HEK293 (cell line): ENCODE data around the gene HOTAIR.

Experiments used
- CTCF ChIA-PET: fragments of 350-600 bp; formaldehyde crosslinking; extraction: SDS; loops from one replicate; lab custom pipeline; 2021; ENCODE audit warnings: antibody characterized with exemption; lab: Yijun Ruan, JAX
- POLR2A ChIA-PET: fragments of 300-600 bp; formaldehyde crosslinking; extraction: SDS; loops from one replicate; lab custom pipeline; 2020; ENCODE audit warnings: antibody characterized with exemption, inconsistent platforms; lab: Yijun Ruan, JAX
- H3K27ac ChIP-seq: fragments of 200-500 bp; sonication (Bioruptor generic); 2 replicates; pipeline ENCODE4 v1.5.1; 2014; ENCODE audit warnings: low read depth, low read length, control low read depth, inconsistent platforms; ENCODE audit errors: extremely low read depth
- H3K36me3 ChIP-seq, 2 experiments: fragments of 200-500 bp in 1 of 2; sonication (Bioruptor generic) in 1 of 2; 1 replicate in 1 of 2; 2 replicates in 1 of 2; pipeline ENCODE4 v1.5.1; 2014 to 2017; ENCODE audit warnings: inconsistent platforms in 2 of 2, low read length in 2 of 2; ENCODE audit not compliant: control insufficient read depth in 2 of 2, insufficient read depth in 1 of 2
- H3K4me1 ChIP-seq: fragments of 200-500 bp; sonication (Bioruptor generic); 2 replicates; pipeline ENCODE4 v1.5.1; 2014; ENCODE audit warnings: mild to moderate bottlenecking, low read length, inconsistent platforms; ENCODE audit not compliant: control insufficient read depth, insufficient read depth
- H3K4me3 ChIP-seq: 2 replicates; pipeline ENCODE4 v1.5.1; 2011; ENCODE audit warnings: low read depth, mild to moderate bottlenecking, control low read depth, low read length, moderate library complexity
- H3K9me3 ChIP-seq: fragments of 200-500 bp; sonication (Bioruptor generic); 2 replicates; pipeline ENCODE4 v1.5.1; 2014; ENCODE audit warnings: low read depth, low read length, inconsistent platforms; ENCODE audit not compliant: control insufficient read depth, insufficient read depth
- BCL11A ChIP-seq: fragments of 450-650 bp; formaldehyde crosslinking; IDR thresholded peaks from 2 replicates; pipeline ENCODE4 v1.5.1; 2016; ENCODE audit warnings: low read depth, missing biosample characterization, missing genetic modification characterization
- GLIS1 ChIP-seq: fragments of 450-650 bp; formaldehyde crosslinking; IDR thresholded peaks from 2 replicates; pipeline ENCODE4 v1.5.1; 2016; ENCODE audit warnings: missing biosample characterization, missing genetic modification characterization
- INSM2 ChIP-seq: fragments of 450-650 bp; formaldehyde crosslinking; IDR thresholded peaks from 2 replicates; pipeline ENCODE4 v1.5.1; 2016; ENCODE audit warnings: missing biosample characterization, missing genetic modification characterization
- MZF1 ChIP-seq: fragments of 450-650 bp; formaldehyde crosslinking; IDR thresholded peaks from 2 replicates; pipeline ENCODE4 v1.5.1; 2017; ENCODE audit warnings: missing biosample characterization, missing genetic modification characterization, borderline replicate concordance
- PRDM6 ChIP-seq: fragments of 450-650 bp; formaldehyde crosslinking; IDR thresholded peaks from 2 replicates; pipeline ENCODE4 v1.5.1; 2017; ENCODE audit warnings: missing biosample characterization, missing genetic modification characterization
- SP3 ChIP-seq: fragments of 450-650 bp; formaldehyde crosslinking; IDR thresholded peaks from 2 replicates; pipeline ENCODE4 v1.5.1; 2016; ENCODE audit warnings: missing biosample characterization, missing genetic modification characterization
- SP7 ChIP-seq: fragments of 450-650 bp; formaldehyde crosslinking; IDR thresholded peaks from 2 replicates; pipeline ENCODE4 v1.5.1; 2016; ENCODE audit warnings: missing biosample characterization, missing genetic modification characterization
- YY2 ChIP-seq: fragments of 450-650 bp; formaldehyde crosslinking; IDR thresholded peaks from 2 replicates; pipeline ENCODE4 v1.5.1; 2016; ENCODE audit warnings: missing biosample characterization, missing genetic modification characterization
- ZBTB44 ChIP-seq: fragments of 450-650 bp; IDR thresholded peaks from 2 replicates; pipeline ENCODE4 v1.5.1; 2018; ENCODE audit warnings: missing biosample characterization, mild to moderate bottlenecking, missing genetic modification characterization
- ZFP37 ChIP-seq: fragments of 450-650 bp; formaldehyde crosslinking; IDR thresholded peaks from 2 replicates; pipeline ENCODE4 v1.5.1; 2016; ENCODE audit warnings: missing biosample characterization, missing genetic modification characterization
- ZNF10 ChIP-seq: fragments of 450-650 bp; formaldehyde crosslinking; IDR thresholded peaks from 2 replicates; pipeline ENCODE4 v1.5.1; 2017; ENCODE audit warnings: missing biosample characterization, missing genetic modification characterization
- ZNF2 ChIP-seq: fragments of 450-650 bp; formaldehyde crosslinking; IDR thresholded peaks from 2 replicates; pipeline ENCODE4 v1.5.1; 2016; ENCODE audit warnings: missing biosample characterization, missing genetic modification characterization
- ZNF266 ChIP-seq: fragments of 450-650 bp; formaldehyde crosslinking; IDR thresholded peaks from 2 replicates; pipeline ENCODE4 v1.5.1; 2016; ENCODE audit warnings: missing biosample characterization, missing genetic modification characterization, low read depth
- ZNF302 ChIP-seq: fragments of 450-650 bp; formaldehyde crosslinking; IDR thresholded peaks from 2 replicates; pipeline ENCODE4 v1.5.1; 2016; ENCODE audit warnings: missing biosample characterization, missing genetic modification characterization, low read depth
- ZNF335 ChIP-seq: fragments of 450-650 bp; formaldehyde crosslinking; conservative IDR thresholded peaks from 2 replicates; pipeline ENCODE4 v1.5.1; 2016; ENCODE audit warnings: missing biosample characterization, missing genetic modification characterization
- ZNF366 ChIP-seq: fragments of 450-650 bp; formaldehyde crosslinking; conservative IDR thresholded peaks from 2 replicates; pipeline ENCODE4 v1.5.1; 2016; ENCODE audit warnings: missing biosample characterization, missing genetic modification characterization
- ZNF398 ChIP-seq: fragments of 450-650 bp; formaldehyde crosslinking; IDR thresholded peaks from 2 replicates; pipeline ENCODE4 v1.5.1; 2017; ENCODE audit warnings: missing biosample characterization, missing genetic modification characterization
- ZNF416 ChIP-seq: fragments of 450-650 bp; formaldehyde crosslinking; IDR thresholded peaks from 2 replicates; pipeline ENCODE4 v1.5.1; 2016; ENCODE audit warnings: missing biosample characterization, missing genetic modification characterization
- ZNF449 ChIP-seq: fragments of 450-650 bp; formaldehyde crosslinking; IDR thresholded peaks from 2 replicates; pipeline ENCODE4 v1.5.1; 2017; ENCODE audit warnings: missing biosample characterization, mild to moderate bottlenecking, missing genetic modification characterization, moderate library complexity
- ZNF596 ChIP-seq: fragments of 450-650 bp; IDR thresholded peaks from 2 replicates; pipeline ENCODE4 v1.5.0; 2018; ENCODE audit warnings: missing biosample characterization, mild to moderate bottlenecking, missing genetic modification characterization, moderate library complexity
- ZNF658 ChIP-seq: fragments of 450-650 bp; formaldehyde crosslinking; IDR thresholded peaks from 2 replicates; pipeline ENCODE4; 2016; ENCODE audit warnings: missing biosample characterization, missing genetic modification characterization
- ZNF791 ChIP-seq: fragments of 450-650 bp; formaldehyde crosslinking; IDR thresholded peaks from 2 replicates; pipeline ENCODE4 v1.5.1; 2016; ENCODE audit warnings: missing biosample characterization, missing genetic modification characterization
- TF ChIP-seq, protein P1 (sequence below): fragments of 450-650 bp; IDR thresholded peaks from 2 replicates; pipeline ENCODE4 v1.5.1; 2018; ENCODE audit warnings: missing biosample characterization, missing genetic modification characterization

Gene HOTAIR

GRCh38 chr12:53964315-53964713, 10.4 kb downstream of the HOTAIR start (continued):
- peak; percentile 22; the same call in 1 of the 2 replicates for TF ChIP-seq INSM2 (tag by site-specific recombination)
- TF ChIP-seq ZNF596 (tag by site-specific recombination): peak; percentile 69
- TF ChIP-seq ZNF791 (tag by site-specific recombination): no peak
- 0 out of 2 replicates have a peak, but pooled peaks have one; percentile 10 for TF ChIP-seq SP7 (tag by site-specific recombination)
- TF ChIP-seq ZNF416 (tag by site-specific recombination): no peak
- TF ChIP-seq ZNF366: 0 out of 2 replicates have a peak, but pooled peaks have one; percentile 36
- TF ChIP-seq YY2 (tag by site-specific recombination): no peak
- TF ChIP-seq ZNF335: peak; percentile 29
- no peak for TF ChIP-seq ZBTB44 (tag by site-specific recombination)

GRCh38 chr12:53963434-53964314, 11.1 kb downstream of the HOTAIR start:
- ChIA-PET POLR2A (interaction anchor here (1.3 kb wide), 1 partner anchor 22 kb away, joined by 3 read pairs; no protein-coding TSS in a partner anchor), CTCF (interaction anchor here (0.5 to 1.4 kb wide), 5 partner anchors 76 to 261 kb away, joined by 3 to 4 read pairs (median 4); no protein-coding TSS in a partner anchor)
- Histone ChIP-seq H3K4me1 (peaks cover 50% of the 10 kb centered on the region), H3K4me3 (no peak overlapping the region), H3K27ac (peak overlapping the region; percentile 96), H3K36me3 (peaks cover 0 to 8% of the 10 kb centered on the region in 2 experiments; a peak in 1 of 3 replicates), H3K9me3 (no peaks in the 10 kb centered on the region)
- TF ChIP-seq ZFP37 (tag by site-specific recombination): no peak
- no peak for TF ChIP-seq MZF1 (tag by site-specific recombination)
- no peak for TF ChIP-seq ZNF658 (tag by site-specific recombination)
- TF ChIP-seq ZNF302 (tag by site-specific recombination): 0 out of 2 replicates have a peak, but pooled peaks have one; percentile 46
- TF ChIP-seq ZNF596 (tag by site-specific recombination): peak; percentile 60; the same call in 1 of the 2 replicates
- TF ChIP-seq ZNF10 (tag by site-specific recombination): peak; percentile 95
- TF ChIP-seq GLIS1: peak; percentile 62
- peak; percentile 80 for TF ChIP-seq PRDM6 (tag by site-specific recombination)
- no peak for TF ChIP-seq ZNF2 (tag by site-specific recombination)
- TF ChIP-seq ZNF449 (tag by site-specific recombination): peak; percentile 81
- no peak for TF ChIP-seq ZNF266 (tag by site-specific recombination)
- TF ChIP-seq ZNF398 (tag by site-specific recombination): peak; percentile 65
- peak; percentile 51 for TF ChIP-seq SP3 (tag by site-specific recombination)
- TF ChIP-seq, protein P1, sequence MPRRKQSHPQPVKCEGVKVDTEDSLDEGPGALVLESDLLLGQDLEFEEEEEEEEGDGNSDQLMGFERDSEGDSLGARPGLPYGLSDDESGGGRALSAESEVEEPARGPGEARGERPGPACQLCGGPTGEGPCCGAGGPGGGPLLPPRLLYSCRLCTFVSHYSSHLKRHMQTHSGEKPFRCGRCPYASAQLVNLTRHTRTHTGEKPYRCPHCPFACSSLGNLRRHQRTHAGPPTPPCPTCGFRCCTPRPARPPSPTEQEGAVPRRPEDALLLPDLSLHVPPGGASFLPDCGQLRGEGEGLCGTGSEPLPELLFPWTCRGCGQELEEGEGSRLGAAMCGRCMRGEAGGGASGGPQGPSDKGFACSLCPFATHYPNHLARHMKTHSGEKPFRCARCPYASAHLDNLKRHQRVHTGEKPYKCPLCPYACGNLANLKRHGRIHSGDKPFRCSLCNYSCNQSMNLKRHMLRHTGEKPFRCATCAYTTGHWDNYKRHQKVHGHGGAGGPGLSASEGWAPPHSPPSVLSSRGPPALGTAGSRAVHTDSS (tag by site-specific recombination): no peak
- no peak for TF ChIP-seq BCL11A (tag by site-specific recombination)
